ENCODE measurements around the gene NVL.

DNA sequence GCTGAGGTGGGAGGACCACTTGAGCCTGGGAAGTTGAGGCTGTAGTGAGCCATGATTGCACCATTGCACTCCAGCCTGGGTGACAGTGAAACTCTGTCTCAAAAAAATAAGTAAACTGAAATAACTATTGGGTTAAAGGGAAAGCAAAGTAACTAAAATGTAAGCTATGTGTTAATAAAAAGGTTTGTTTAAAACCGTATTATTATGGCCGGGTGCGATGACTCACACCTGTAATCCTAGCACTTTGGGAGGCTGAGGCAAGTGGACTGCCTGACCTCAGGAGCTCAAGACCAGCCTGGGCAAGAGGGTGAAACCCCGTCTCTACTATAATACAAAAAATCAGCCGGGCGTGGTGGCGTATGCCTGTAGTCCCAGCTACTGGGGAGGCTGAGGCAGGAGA is 27.0 kb downstream of the NVL start:
- TF ChIP-seq CHD2 (IDR thresholded peaks at IDR 0.05; ENCODE audit: low read length, partially characterized antibody) (no peak), JUND (IDR thresholded peaks at IDR 0.05) (no peak), RXRA (IDR thresholded peaks at IDR 0.05; ENCODE audit: borderline replicate concordance, low read depth) (no peak), FOSL2 (IDR thresholded peaks at IDR 0.05; ENCODE audit: borderline replicate concordance, low read depth) (no peak), MXI1 (IDR thresholded peaks at IDR 0.05; ENCODE audit: low read depth, low read length) (no peak), RFX5 (IDR thresholded peaks at IDR 0.05; ENCODE audit: low read length) (no peak), ELF1 (IDR thresholded peaks at IDR 0.05) (no peak), SMC3 (IDR thresholded peaks at IDR 0.05; ENCODE audit: low read depth, low read length) (no peak), MEF2A (IDR thresholded peaks at IDR 0.05; ENCODE audit: borderline replicate concordance, low read depth) (no peak), SIN3A (IDR thresholded peaks at IDR 0.05; ENCODE audit: borderline replicate concordance, low read depth, low read length) (no peak)
- TF ChIP-seq, protein P1, sequence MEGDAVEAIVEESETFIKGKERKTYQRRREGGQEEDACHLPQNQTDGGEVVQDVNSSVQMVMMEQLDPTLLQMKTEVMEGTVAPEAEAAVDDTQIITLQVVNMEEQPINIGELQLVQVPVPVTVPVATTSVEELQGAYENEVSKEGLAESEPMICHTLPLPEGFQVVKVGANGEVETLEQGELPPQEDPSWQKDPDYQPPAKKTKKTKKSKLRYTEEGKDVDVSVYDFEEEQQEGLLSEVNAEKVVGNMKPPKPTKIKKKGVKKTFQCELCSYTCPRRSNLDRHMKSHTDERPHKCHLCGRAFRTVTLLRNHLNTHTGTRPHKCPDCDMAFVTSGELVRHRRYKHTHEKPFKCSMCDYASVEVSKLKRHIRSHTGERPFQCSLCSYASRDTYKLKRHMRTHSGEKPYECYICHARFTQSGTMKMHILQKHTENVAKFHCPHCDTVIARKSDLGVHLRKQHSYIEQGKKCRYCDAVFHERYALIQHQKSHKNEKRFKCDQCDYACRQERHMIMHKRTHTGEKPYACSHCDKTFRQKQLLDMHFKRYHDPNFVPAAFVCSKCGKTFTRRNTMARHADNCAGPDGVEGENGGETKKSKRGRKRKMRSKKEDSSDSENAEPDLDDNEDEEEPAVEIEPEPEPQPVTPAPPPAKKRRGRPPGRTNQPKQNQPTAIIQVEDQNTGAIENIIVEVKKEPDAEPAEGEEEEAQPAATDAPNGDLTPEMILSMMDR (IDR thresholded peaks at IDR 0.05): no peak
- TF ChIP-seq, protein P2, sequence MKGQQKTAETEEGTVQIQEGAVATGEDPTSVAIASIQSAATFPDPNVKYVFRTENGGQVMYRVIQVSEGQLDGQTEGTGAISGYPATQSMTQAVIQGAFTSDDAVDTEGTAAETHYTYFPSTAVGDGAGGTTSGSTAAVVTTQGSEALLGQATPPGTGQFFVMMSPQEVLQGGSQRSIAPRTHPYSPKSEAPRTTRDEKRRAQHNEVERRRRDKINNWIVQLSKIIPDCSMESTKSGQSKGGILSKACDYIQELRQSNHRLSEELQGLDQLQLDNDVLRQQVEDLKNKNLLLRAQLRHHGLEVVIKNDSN (IDR thresholded peaks at IDR 0.05; ENCODE audit: borderline replicate concordance, low read depth): no peak
- TF ChIP-seq, protein P3, sequence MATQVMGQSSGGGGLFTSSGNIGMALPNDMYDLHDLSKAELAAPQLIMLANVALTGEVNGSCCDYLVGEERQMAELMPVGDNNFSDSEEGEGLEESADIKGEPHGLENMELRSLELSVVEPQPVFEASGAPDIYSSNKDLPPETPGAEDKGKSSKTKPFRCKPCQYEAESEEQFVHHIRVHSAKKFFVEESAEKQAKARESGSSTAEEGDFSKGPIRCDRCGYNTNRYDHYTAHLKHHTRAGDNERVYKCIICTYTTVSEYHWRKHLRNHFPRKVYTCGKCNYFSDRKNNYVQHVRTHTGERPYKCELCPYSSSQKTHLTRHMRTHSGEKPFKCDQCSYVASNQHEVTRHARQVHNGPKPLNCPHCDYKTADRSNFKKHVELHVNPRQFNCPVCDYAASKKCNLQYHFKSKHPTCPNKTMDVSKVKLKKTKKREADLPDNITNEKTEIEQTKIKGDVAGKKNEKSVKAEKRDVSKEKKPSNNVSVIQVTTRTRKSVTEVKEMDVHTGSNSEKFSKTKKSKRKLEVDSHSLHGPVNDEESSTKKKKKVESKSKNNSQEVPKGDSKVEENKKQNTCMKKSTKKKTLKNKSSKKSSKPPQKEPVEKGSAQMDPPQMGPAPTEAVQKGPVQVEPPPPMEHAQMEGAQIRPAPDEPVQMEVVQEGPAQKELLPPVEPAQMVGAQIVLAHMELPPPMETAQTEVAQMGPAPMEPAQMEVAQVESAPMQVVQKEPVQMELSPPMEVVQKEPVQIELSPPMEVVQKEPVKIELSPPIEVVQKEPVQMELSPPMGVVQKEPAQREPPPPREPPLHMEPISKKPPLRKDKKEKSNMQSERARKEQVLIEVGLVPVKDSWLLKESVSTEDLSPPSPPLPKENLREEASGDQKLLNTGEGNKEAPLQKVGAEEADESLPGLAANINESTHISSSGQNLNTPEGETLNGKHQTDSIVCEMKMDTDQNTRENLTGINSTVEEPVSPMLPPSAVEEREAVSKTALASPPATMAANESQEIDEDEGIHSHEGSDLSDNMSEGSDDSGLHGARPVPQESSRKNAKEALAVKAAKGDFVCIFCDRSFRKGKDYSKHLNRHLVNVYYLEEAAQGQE (IDR thresholded peaks at IDR 0.05; ENCODE audit: low read depth, low read length): no peak
- TF ChIP-seq, protein P4, sequence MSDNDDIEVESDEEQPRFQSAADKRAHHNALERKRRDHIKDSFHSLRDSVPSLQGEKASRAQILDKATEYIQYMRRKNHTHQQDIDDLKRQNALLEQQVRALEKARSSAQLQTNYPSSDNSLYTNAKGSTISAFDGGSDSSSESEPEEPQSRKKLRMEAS (IDR thresholded peaks at IDR 0.05; ENCODE audit: low read depth): no peak

All from SK-N-SH (cell line).